Gastrocnemius medialis (tissue), 4 donors: ENCODE measurements around the gene IGF1R.

Source experiments
- CTCF ChIP-seq, 5 experiments: fragments of 450-650 bp in 3 of 5; fragments of 200-600 bp in 2 of 5; sonication (generic) in 2 of 5; IDR thresholded peaks in 4 of 5; conservative IDR thresholded peaks in 1 of 5; 1 replicate in 4 of 5; 2 replicates in 1 of 5; pipeline ENCODE4 v1.5.1; 2016 to 2019; ENCODE audit warnings: antibody characterized with exemption in 5 of 5, mild to moderate bottlenecking in 3 of 5, moderate library complexity in 3 of 5
- POLR2A ChIP-seq, 2 donors: fragments of 450-650 bp; IDR thresholded peaks; one replicate each; pipeline ENCODE4 v1.6.1; 2017; ENCODE audit warnings: antibody characterized with exemption in 2 of 2, mild to moderate bottlenecking in 2 of 2, moderate library complexity in 2 of 2

GRCh38 chr15:98950248-98950647 is 301.9 kb downstream of the IGF1R start:
- TF ChIP-seq POLR2A (IDR thresholded peaks at IDR 0.05) (no peak), CTCF (IDR thresholded peaks at IDR 0.05 in 4 of 5, conservative IDR thresholded peaks at IDR 0.05 in 1 of 5) (no peak)
